Gastrocnemius medialis (tissue), 4 donors: ENCODE results near the gene ORAI1. TPM values are rescaled to one million over a fixed set of nuclear protein-coding genes. Genes with fewer than 3 reads are reported as not detected.
"Not testable (repeated sequence)": the region's sequence is repeated elsewhere in the genome, so short reads cannot be mapped to it uniquely, and the experiment has no call there.

Source experiments
- ATAC-seq, 2 donors: fragments of 150-250 bp; one replicate each; pipeline ENCODE4 v1.9.1; 2016
- DNase-seq, 2 donors: peaks; one replicate each; pipeline ENCODE4 v3.0.0-alpha.2; 2019
- H3K27ac ChIP-seq, 4 donors: fragments of 200-600 bp; sonication (generic); 1 replicate in 1 of 4; 2 replicates in 3 of 4; pipeline ENCODE4 v1.5.1; 2016 to 2018; ENCODE audit warnings: mild to moderate bottlenecking in 2 of 4, moderate library complexity in 1 of 4
- H3K27me3 ChIP-seq, 3 donors: fragments of 200-600 bp; sonication (generic) in 2 of 3; 1 replicate in 1 of 3; 2 replicates in 2 of 3; pipeline versions ENCODE4 v1.5.1 to v1.6.0; 2016 to 2019; ENCODE audit warnings: mild to moderate bottlenecking in 1 of 3, moderate library complexity in 1 of 3
- H3K36me3 ChIP-seq, 2 donors: fragments of 200-600 bp; sonication (generic) in 1 of 2; one replicate each; pipeline ENCODE4 v1.5.1; 2017 to 2018
- H3K4me1 ChIP-seq, 2 donors: fragments of 200-600 bp; sonication (generic) in 1 of 2; one replicate each; pipeline ENCODE4 v1.5.1; 2016 to 2017; ENCODE audit warnings: mild to moderate bottlenecking in 2 of 2
- H3K4me3 ChIP-seq, 4 donors: fragments of 200-600 bp; sonication (generic) in 3 of 4; 1 replicate in 1 of 4; 2 replicates in 3 of 4; pipeline ENCODE4 v1.5.1; 2016 to 2019; ENCODE audit warnings: mild to moderate bottlenecking in 2 of 4
- H3K9me3 ChIP-seq, 3 donors: fragments of 200-600 bp; sonication (generic) in 2 of 3; 1 replicate in 1 of 3; 2 replicates in 2 of 3; pipeline ENCODE4 v1.5.1; 2016 to 2019
- CTCF ChIP-seq, 5 experiments: fragments of 450-650 bp in 3 of 5; fragments of 200-600 bp in 2 of 5; sonication (generic) in 2 of 5; IDR thresholded peaks in 4 of 5; conservative IDR thresholded peaks in 1 of 5; 1 replicate in 4 of 5; 2 replicates in 1 of 5; pipeline ENCODE4 v1.5.1; 2016 to 2019; ENCODE audit warnings: antibody characterized with exemption in 5 of 5, mild to moderate bottlenecking in 3 of 5, moderate library complexity in 3 of 5
- POLR2A ChIP-seq, 2 donors: fragments of 450-650 bp; IDR thresholded peaks; one replicate each; pipeline ENCODE4 v1.6.1; 2017; ENCODE audit warnings: antibody characterized with exemption in 2 of 2, mild to moderate bottlenecking in 2 of 2, moderate library complexity in 2 of 2
- in situ Hi-C, 4 donors: fragments of 200-750 bp; cut with MboI; loops; one replicate each; pipeline versions ENCODE4 v1.15.0 to v1.8.0; 2017; ENCODE audit warnings: low sequenced_read_pairs in 4 of 4
- intact Hi-C: fragments of 100-400 bp; cut with DNase I; formaldehyde crosslinking; loops from one replicate; pipeline ENCODE4 v1.15.1; 2023; ENCODE audit warnings: low total_unique reads
- total RNA-seq, 4 donors: library from RNA; depleted of rRNA; stranded (reverse); fragments of >200 nt; gene quantifications; one replicate each; pipeline versions ENCODE4 v1.1.0 to v1.2.3, GENCODE V29; 2016

Gene ORAI1
- total RNA-seq, 4 donors from 2014 or later, result 9.9 to 29.0 (median 16.4) TPM

- TF ChIP-seq CTCF (IDR thresholded peaks at IDR 0.05 in 4 of 5, conservative IDR thresholded peaks at IDR 0.05 in 1 of 5) (no peak), POLR2A (IDR thresholded peaks at IDR 0.05) (no peak)
- Histone ChIP-seq H3K9me3 (no peaks in the 10 kb centered on the region), H3K36me3 (no peaks in the 10 kb centered on the region), H3K4me3 (peak overlapping the region; percentile 72 to 86 (median 80)), H3K27me3 (no peaks in the 10 kb centered on the region), H3K4me1 (peaks cover 59 to 69% of the 10 kb centered on the region in 2 donors), H3K27ac (peak overlapping the region; percentile 93 to 96 (median 96))
- intact Hi-C loops (loop anchor here (5.0 kb wide), 3 partner anchors 91 to 1336 kb away; partner anchors contain the start of genes RNU4-1 and RNU4-2), in situ Hi-C loops (loop anchor here in 2 of 4 donors (10.0 kb wide), 2 partner anchors 53 to 73 kb away; no protein-coding TSS in a partner anchor)
- DNase-seq, result no peak
- ATAC-seq, result no peak
Measured at GRCh38 chr12:121628037-121628436, 1.7 kb downstream of the ORAI1 start.

- H3K4me3 ChIP-seq, result peak overlapping the region in 1 of 4 donors; percentile 86
- peak overlapping the region; percentile 93 to 96 (median 96) for H3K27ac ChIP-seq
- no peaks in the 10 kb centered on the region for H3K36me3 ChIP-seq
- H3K9me3 ChIP-seq, result no peaks in the 10 kb centered on the region
- in situ Hi-C loops (loop anchor here in 2 of 4 donors (10.0 kb wide), 2 partner anchors 54 to 74 kb away; no protein-coding TSS in a partner anchor), intact Hi-C loops (loop anchor here (5.0 kb wide), 3 partner anchors 91 to 1336 kb away; partner anchors contain the start of genes RNU4-1 and RNU4-2)
- ATAC-seq, result no peak
- DNase-seq, result no peak
- H3K27me3 ChIP-seq, result no peaks in the 10 kb centered on the region
- peaks cover 63 to 73% of the 10 kb centered on the region in 2 donors for H3K4me1 ChIP-seq
- TF ChIP-seq POLR2A (IDR thresholded peaks at IDR 0.05), result no peak
- TF ChIP-seq CTCF (IDR thresholded peaks at IDR 0.05 in 4 of 5, conservative IDR thresholded peaks at IDR 0.05 in 1 of 5), result no peak
Measured at GRCh38 chr12:121628536-121628935, 2.2 kb downstream of the ORAI1 start.

GRCh38 chr12:121630791-121631355, 4.5 kb downstream of the ORAI1 start:
- TF ChIP-seq CTCF (IDR thresholded peaks at IDR 0.05 in 4 of 5, conservative IDR thresholded peaks at IDR 0.05 in 1 of 5), result no peak
- Histone ChIP-seq H3K9me3 (no peaks in the 10 kb centered on the region), H3K36me3 (no peaks in the 10 kb centered on the region), H3K4me3 (no peak overlapping the region), H3K27me3 (no peaks in the 10 kb centered on the region), H3K27ac (peak overlapping the region; percentile 74 to 95 (median 88)), H3K4me1 (peaks cover 57 to 70% of the 10 kb centered on the region in 2 donors)
- intact Hi-C loops (no loop called here), in situ Hi-C loops (no loop called here)
- DNase-seq, result no peak
- no peak for ATAC-seq

GRCh38 chr12:121632069-121632970, 6.0 kb downstream of the ORAI1 start:
- TF ChIP-seq POLR2A (IDR thresholded peaks at IDR 0.05) (no peak), CTCF (IDR thresholded peaks at IDR 0.05 in 4 of 5, conservative IDR thresholded peaks at IDR 0.05 in 1 of 5) (no peak)
- H3K9me3 ChIP-seq, result no peaks in the 10 kb centered on the region
- peak overlapping the region; percentile 66 to 95 (median 79) for H3K27ac ChIP-seq
- peaks cover 61 to 67% of the 10 kb centered on the region in 2 donors for H3K4me1 ChIP-seq
- no peaks in the 10 kb centered on the region for H3K27me3 ChIP-seq
- intact Hi-C loops (no loop called here), in situ Hi-C loops (no loop called here)
- DNase-seq (no peak), ATAC-seq (peak; percentile 35 to 47)
- no peak overlapping the region for H3K4me3 ChIP-seq
- H3K36me3 ChIP-seq, result no peaks in the 10 kb centered on the region

GRCh38 chr12:121633833-121634196, 7.5 kb downstream of the ORAI1 start:
- H3K9me3 ChIP-seq, H3K4me3 ChIP-seq, H3K27me3 ChIP-seq, H3K36me3 ChIP-seq, DNase-seq, in situ Hi-C loops, intact Hi-C loops, ATAC-seq, H3K27ac ChIP-seq: not testable (repeated sequence)
- H3K4me1 ChIP-seq, result peaks cover 48 to 56% of the 10 kb centered on the region in 2 donors
